Duodenal mucosa (tissue), 2 donors: ENCODE measurements around the gene NR3C1.

Experiments
- H3K27ac ChIP-seq: one replicate; pipeline ENCODE4 v1.7.0; 2013; ENCODE audit warnings: low read depth, low read length
- H3K27me3 ChIP-seq, 2 donors: one replicate each; pipeline ENCODE4 v1.7.0; 2013; ENCODE audit warnings: low read length in 2 of 2, control low read depth in 1 of 2; ENCODE audit not compliant: insufficient read depth in 2 of 2, control insufficient read depth in 1 of 2
- H3K36me3 ChIP-seq, 2 donors: one replicate each; pipeline ENCODE4 v1.7.0; 2013; ENCODE audit warnings: low read length in 2 of 2, control low read depth in 1 of 2; ENCODE audit not compliant: insufficient read depth in 2 of 2, control insufficient read depth in 1 of 2
- H3K4me1 ChIP-seq, 2 donors: one replicate each; pipeline ENCODE4 v1.7.0; 2013; ENCODE audit warnings: low read length in 2 of 2, control low read depth in 1 of 2; ENCODE audit not compliant: insufficient read depth in 2 of 2, control insufficient read depth in 1 of 2
- H3K4me3 ChIP-seq, 2 donors: one replicate each; pipeline ENCODE4 v1.7.0; 2013; ENCODE audit warnings: low read length in 2 of 2, low read depth in 1 of 2
- H3K9ac ChIP-seq, 2 donors: one replicate each; pipeline ENCODE4 v1.7.0; 2013; ENCODE audit warnings: low read length in 2 of 2, low read depth in 1 of 2
- H3K9me3 ChIP-seq, 2 donors: one replicate each; pipeline ENCODE4 v1.7.0; 2013; ENCODE audit warnings: low read length in 2 of 2, control low read depth in 1 of 2; ENCODE audit not compliant: control insufficient read depth in 1 of 2

Gene NR3C1

GRCh38 chr5:143436871-143437270, 33.4 kb upstream of the NR3C1 start:
- Histone ChIP-seq H3K27ac (no peak overlapping the region), H3K4me3 (no peak overlapping the region), H3K27me3 (peaks cover 0 to 6% of the 10 kb centered on the region in 2 donors), H3K9me3 (no peaks in the 10 kb centered on the region), H3K9ac (no peak overlapping the region), H3K36me3 (no peaks in the 10 kb centered on the region), H3K4me1 (peaks cover 7 to 10% of the 10 kb centered on the region in 2 donors)

GRCh38 chr5:143435210-143435657, 31.7 kb upstream of the NR3C1 start:
- Histone ChIP-seq H3K9ac (peak overlapping the region; percentile 5), H3K4me3 (peak overlapping the region; percentile 52 to 55), H3K27me3 (peaks cover 0 to 6% of the 10 kb centered on the region in 2 donors), H3K4me1 (peaks cover 7 to 10% of the 10 kb centered on the region in 2 donors), H3K9me3 (no peaks in the 10 kb centered on the region), H3K36me3 (no peaks in the 10 kb centered on the region), H3K27ac (no peak overlapping the region)

- Histone ChIP-seq H3K9ac (peak overlapping the region; percentile 5), H3K9me3 (no peaks in the 10 kb centered on the region), H3K27ac (no peak overlapping the region), H3K4me1 (peaks cover 7 to 10% of the 10 kb centered on the region in 2 donors), H3K36me3 (no peaks in the 10 kb centered on the region), H3K27me3 (peaks cover 0 to 6% of the 10 kb centered on the region in 2 donors), H3K4me3 (peak overlapping the region; percentile 52 to 55)
These were observed 31.0 kb upstream of the NR3C1 start for GRCh38 chr5:143434261-143435209.

GRCh38 chr5:143433670-143434069, 30.2 kb upstream of the NR3C1 start:
- H3K36me3 ChIP-seq: no peaks in the 10 kb centered on the region
- no peak overlapping the region for H3K9ac ChIP-seq
- H3K4me3 ChIP-seq: no peak overlapping the region
- peaks cover 0 to 6% of the 10 kb centered on the region in 2 donors for H3K27me3 ChIP-seq
- no peaks in the 10 kb centered on the region for H3K9me3 ChIP-seq
- peaks cover 7 to 10% of the 10 kb centered on the region in 2 donors for H3K4me1 ChIP-seq
- H3K27ac ChIP-seq: no peak overlapping the region

- no peak overlapping the region for H3K9ac ChIP-seq
These were observed 29.3 kb upstream of the NR3C1 start for GRCh38 chr5:143432658-143433239.

GRCh38 chr5:143431789-143432188, 28.3 kb upstream of the NR3C1 start:
- no peaks in the 10 kb centered on the region for H3K9me3 ChIP-seq
- H3K9ac ChIP-seq: no peak overlapping the region
- no peak overlapping the region for H3K27ac ChIP-seq
- H3K27me3 ChIP-seq: no peaks in the 10 kb centered on the region
- no peaks in the 10 kb centered on the region for H3K36me3 ChIP-seq
- no peak overlapping the region for H3K4me3 ChIP-seq
- H3K4me1 ChIP-seq: peaks cover 7 to 10% of the 10 kb centered on the region in 2 donors

More at GRCh38 chr5:143432658-143433239, 29.3 kb upstream of the NR3C1 start:
- Histone ChIP-seq H3K36me3 (no peaks in the 10 kb centered on the region), H3K27ac (no peak overlapping the region), H3K4me3 (no peak overlapping the region), H3K9me3 (no peaks in the 10 kb centered on the region), H3K27me3 (peaks cover 0 to 5% of the 10 kb centered on the region in 2 donors), H3K4me1 (peaks cover 7 to 10% of the 10 kb centered on the region in 2 donors)

- H3K27me3 ChIP-seq: no peaks in the 10 kb centered on the region
- no peak overlapping the region for H3K4me3 ChIP-seq
- no peak overlapping the region for H3K27ac ChIP-seq
- H3K9ac ChIP-seq: no peak overlapping the region
- no peaks in the 10 kb centered on the region for H3K9me3 ChIP-seq
- H3K36me3 ChIP-seq: no peaks in the 10 kb centered on the region
- H3K4me1 ChIP-seq: peaks cover 0 to 3% of the 10 kb centered on the region in 2 donors
These were observed 25.4 kb upstream of the NR3C1 start for GRCh38 chr5:143428738-143429420.

GRCh38 chr5:143428155-143428554, 24.7 kb upstream of the NR3C1 start:
- no peaks in the 10 kb centered on the region for H3K9me3 ChIP-seq
- H3K4me3 ChIP-seq: no peak overlapping the region
- H3K9ac ChIP-seq: no peak overlapping the region
- H3K27ac ChIP-seq: no peak overlapping the region
- no peaks in the 10 kb centered on the region for H3K27me3 ChIP-seq
- no peaks in the 10 kb centered on the region for H3K36me3 ChIP-seq
- H3K4me1 ChIP-seq: no peaks in the 10 kb centered on the region

- H3K4me1 ChIP-seq: no peaks in the 10 kb centered on the region
- H3K9ac ChIP-seq: no peak overlapping the region
- H3K27me3 ChIP-seq: no peaks in the 10 kb centered on the region
- no peak overlapping the region for H3K4me3 ChIP-seq
- no peaks in the 10 kb centered on the region for H3K36me3 ChIP-seq
- no peaks in the 10 kb centered on the region for H3K9me3 ChIP-seq
- no peak overlapping the region for H3K27ac ChIP-seq
These were observed 23.7 kb upstream of the NR3C1 start for GRCh38 chr5:143427122-143427735.
